Left hindlimb (tissue), 1 donor: ENCODE measurements around the gene AOAH.
"Not testable (repeated sequence)": the region's sequence is repeated elsewhere in the genome, so short reads cannot be mapped to it uniquely, and the experiment has no call there.

Experiments used
- DNase-seq: peaks from one replicate; pipeline ENCODE4 v3.0.0-alpha.2; 2018

Gene AOAH

DNA sequence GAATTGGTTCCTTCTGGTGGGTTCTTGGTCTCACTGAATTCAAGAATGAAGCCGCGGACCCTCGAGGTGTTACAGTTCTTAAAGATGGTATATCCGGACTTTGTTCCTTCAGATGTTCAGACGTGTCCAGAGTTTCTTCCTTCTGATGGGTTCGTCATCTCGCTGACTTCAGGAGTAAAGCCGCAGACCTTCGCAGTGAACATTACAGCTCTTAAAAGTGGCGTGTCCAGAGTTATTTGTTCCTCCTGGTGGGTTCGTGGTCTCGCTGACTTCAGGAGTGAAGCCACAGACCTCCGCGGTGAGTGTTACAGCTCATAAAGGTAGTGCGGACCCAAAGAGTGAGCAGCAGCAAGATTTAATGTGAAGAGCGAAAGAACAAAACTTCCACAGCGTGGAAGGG is 220.1 kb downstream of the AOAH start:
- not testable (repeated sequence) for DNase-seq

DNA sequence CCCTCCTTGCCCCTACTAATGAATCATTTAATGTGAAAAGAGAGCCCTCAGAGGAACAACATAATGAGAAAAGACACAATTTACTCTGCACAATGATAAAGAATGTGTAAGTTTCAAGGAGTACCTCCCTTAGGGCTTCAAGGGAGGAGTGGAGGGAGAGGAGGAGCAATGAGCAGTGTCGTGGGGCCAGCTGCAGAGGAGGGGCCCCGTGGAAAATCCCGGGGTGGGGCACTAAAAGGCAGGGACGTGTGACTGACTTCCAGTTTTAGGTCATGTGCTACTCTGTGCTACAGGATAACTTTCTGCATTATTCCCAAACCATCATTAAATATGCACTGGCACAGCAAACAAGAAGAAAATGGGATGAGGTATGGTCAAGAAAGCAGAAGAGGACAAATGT is 226.5 kb downstream of the AOAH start:
- no peak for DNase-seq

GRCh38 chr7:36497176-36497575 is 227.1 kb downstream of the AOAH start:
- DNase-seq: not testable (repeated sequence)

DNA sequence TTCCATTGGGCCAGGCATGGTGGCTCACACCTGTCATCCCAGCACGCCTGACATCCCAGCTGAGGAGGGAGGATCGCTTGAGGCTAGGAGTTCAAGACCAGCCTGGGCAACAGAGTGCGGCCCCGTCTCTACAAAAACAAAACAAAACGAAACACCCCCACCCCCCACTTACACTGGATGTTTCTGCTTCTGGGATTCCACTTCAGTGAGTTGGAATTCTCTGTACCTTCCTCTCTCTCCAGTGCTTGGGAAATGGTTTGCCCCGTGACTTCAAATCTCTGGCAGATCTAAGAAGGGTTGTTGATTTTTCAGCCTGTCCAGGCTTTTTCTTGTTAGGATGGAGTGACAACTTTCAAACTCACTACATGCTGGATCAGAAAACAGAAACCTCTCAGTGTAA is 227.7 kb downstream of the AOAH start:
- no peak for DNase-seq

DNA sequence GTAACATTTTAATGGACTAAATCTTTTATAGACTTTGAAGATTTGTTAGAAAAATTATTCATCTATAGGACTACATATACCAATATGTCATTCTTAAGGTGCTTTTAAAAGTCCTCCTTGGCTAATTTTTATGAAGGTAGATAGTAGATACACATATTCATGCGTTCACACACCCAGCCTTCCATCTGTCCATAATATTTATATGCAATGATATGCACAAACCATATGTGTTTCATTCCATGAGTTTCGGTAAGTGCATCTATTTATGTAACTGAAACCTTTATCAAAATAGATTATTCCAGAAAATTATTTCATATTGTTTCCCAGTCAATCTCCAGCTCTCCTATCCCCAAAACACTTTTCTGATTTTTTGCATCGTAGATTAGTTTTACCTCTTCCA is 233.0 kb downstream of the AOAH start:
- no peak for DNase-seq

- no peak for DNase-seq
Observed at GRCh38 chr7:36490419-36490830, 233.9 kb downstream of the AOAH start.

GRCh38 chr7:36488672-36489071 is 235.6 kb downstream of the AOAH start:
- not testable (repeated sequence) for DNase-seq

DNA sequence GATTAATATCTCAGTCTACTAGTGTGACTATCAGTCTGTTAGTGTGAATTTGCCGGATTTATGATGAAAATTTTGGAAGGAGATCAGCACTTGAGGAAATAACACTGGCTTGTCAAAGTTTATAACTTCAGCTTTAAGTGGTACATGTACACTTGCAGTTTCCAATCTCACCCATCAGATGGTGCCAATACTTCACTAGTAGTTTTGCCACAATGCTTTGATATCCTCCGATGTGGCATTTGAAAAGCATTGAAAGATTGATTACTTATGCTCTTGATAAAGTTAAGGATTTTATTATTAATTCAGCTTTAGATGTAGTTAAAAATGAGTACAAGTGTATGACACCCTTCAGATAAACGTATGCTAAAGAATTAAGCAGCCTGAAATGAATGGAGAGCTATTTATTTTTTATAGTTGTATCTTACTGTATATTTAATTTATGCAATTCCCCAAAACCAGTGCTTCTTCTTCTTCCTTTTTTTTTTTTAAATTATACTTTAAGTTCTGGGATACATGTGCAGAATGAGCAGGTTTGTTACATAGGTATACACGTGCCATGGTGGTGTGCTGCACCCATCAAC is 236.4 kb downstream of the AOAH start:
- no peak for DNase-seq

DNA sequence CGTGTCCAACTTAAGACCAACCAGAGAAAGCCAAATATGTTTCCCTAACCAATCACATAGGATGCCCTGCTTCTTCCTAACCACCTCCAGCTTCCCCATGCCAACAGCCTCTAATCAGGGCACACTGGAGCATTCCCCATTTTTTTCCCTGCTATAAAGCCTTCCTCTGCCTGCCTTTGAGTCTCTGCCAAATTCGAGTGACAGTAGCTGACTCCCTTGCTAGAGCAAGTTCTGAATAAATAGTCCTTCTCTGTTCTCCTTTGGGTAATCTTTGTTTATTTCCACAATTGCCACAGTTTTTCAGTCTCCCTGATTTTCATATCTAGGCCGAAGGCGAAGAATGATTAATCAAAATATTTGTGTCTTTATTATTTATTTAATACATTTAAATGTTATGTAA is 238.0 kb downstream of the AOAH start:
- no peak for DNase-seq

GRCh38 chr7:36484265-36484664 is 240.0 kb downstream of the AOAH start:
- no peak for DNase-seq

GRCh38 chr7:36483853-36484252 is 240.4 kb downstream of the AOAH start:
- DNase-seq: not testable (repeated sequence)

- no peak for DNase-seq
Observed at GRCh38 chr7:36478745-36479144, 245.5 kb downstream of the AOAH start.

GRCh38 chr7:36475381-36475780 is 248.9 kb downstream of the AOAH start:
- DNase-seq: no peak

DNA sequence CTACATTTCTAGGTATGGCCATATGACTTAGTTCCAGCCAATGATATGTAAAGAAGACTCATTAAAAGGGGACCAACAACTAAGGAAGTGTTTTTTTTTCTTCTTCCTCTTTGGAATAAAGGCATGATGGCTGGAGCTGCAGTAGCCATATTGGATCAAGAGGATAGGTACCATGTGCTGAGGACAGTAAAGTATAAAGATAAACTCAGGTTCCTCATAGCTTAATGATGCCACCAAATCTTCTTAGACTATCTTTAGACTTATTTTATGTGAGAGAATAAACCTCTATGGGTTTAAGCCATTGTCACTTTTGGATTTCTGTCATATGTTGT is 249.3 kb downstream of the AOAH start:
- DNase-seq: no peak

DNA sequence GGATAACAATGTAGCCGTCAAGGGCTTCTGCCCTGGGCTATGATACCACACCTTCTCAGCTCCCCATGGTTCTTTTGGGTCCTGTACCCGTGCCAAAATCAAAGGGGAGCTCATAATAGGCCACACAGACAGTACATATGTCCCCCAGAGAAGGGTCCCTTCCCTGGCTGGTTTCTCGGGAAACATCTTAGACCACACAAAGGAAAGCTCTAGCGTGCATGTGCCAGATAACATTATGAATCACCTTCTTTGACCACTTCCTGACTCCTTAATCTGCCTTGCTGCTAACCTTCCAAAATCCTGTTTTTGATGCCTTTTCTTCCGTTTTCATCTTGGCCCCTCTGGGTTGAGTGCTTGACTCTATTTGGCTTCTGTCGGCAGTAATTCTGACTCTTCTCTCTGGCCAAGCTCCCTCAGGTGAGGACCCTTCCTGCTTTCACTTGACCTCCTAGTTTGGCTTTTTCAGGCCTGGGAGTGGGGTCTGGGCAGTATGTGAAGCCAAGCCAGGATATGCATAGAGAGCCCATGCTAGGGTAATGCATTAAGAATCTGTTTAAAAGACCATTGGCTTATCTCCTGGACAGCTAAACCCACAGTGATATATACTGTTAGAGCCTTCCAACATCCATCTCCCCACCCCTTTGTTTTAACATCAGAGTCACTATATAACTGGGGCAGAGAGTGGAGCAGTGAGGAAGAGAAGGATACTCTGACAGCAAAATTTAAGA is 249.8 kb downstream of the AOAH start:
- DNase-seq: no peak

DNA sequence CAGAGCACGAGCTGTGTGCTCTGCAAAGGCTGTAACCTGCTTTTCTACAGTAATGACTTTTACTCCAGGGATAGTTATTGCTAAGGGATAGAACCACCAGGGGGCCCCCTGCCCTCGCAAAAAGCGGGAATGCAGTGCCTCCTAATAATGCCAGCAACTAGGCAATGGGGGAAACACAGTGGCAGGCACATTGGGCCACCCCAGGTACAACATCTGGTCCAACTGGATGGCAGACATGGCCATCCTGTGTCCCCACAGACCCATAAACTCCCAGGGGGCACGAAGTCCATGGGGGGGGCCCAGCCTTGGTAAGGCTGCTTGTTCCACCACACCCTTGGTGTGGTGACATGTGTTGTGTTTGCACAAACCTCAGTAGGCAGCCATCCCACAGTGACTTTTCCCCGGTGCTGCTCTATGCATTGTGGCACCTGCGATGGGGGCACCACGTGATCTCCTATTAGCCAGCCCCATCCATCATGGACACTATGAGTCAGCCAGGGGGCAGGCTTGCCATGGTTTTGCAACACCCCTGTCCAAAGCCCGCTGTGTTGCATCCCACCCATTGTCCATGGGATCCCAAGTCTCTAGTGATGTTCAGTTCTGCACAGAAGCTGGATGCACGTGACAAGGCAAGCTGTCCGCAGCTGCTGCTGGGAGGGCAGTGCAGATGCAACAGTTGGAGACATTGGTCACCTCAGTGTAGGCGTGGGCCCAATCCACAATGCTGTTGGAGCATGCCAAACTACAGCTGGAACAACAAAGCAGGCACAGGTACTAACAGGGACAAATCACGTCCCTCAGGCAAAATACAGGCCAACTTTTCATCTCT is 250.6 kb downstream of the AOAH start:
- DNase-seq: no peak

- DNase-seq: no peak
Observed at GRCh38 chr7:36472141-36472729, 252.1 kb downstream of the AOAH start.

GRCh38 chr7:36469236-36469635 is 255.1 kb downstream of the AOAH start:
- no peak for DNase-seq

- DNase-seq: no peak
Observed at GRCh38 chr7:36468370-36469101, 255.8 kb downstream of the AOAH start.

GRCh38 chr7:36466001-36466400 is 258.3 kb downstream of the AOAH start:
- not testable (repeated sequence) for DNase-seq

DNA sequence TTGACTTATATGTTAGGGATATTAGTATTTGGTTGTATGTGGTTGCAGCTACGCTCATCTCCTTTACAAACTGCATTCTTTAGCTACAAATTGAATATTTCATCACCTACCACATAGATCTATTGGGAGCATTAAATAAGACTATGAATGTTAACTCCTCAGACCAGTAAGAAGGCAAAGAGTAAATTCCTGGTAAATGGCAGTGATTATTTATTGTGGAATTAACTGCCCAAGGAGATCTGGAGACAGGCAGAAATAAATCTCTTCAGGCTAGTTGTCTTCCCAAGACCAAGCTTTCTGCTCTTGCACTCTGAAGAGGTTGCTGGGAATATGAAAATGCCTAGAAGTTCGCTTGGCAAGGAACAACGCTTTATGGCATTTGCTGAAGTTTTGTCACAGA is 260.0 kb downstream of the AOAH start:
- no peak for DNase-seq
